K562 (cell line): Measurements from ENCODE around the gene RPRML. TPM values are rescaled to one million over a fixed set of nuclear protein-coding genes. Genes with fewer than 3 reads are reported as not detected.

ENCODE experiments used
- ETS1 ChIP-seq: conservative IDR thresholded peaks from 2 replicates; pipeline ENCODE4 v1.6.1; 2011; ENCODE audit warnings: low read depth, mild to moderate bottlenecking, low read length; ENCODE audit not compliant: control insufficient read depth
- ZZZ3 ChIP-seq: fragments of 450-650 bp; IDR thresholded peaks from 2 replicates; pipeline ENCODE4 v1.6.1; 2016; ENCODE audit warnings: antibody characterized with exemption, mild to moderate bottlenecking, moderate library complexity
- polyA plus RNA-seq, 8 experiments: library from polyadenylated mRNA; depleted of rRNA in 4 of 8; stranded (reverse) in 5 of 8; unstranded in 3 of 8; fragments of >200 nt; fragmentation: Nextera tagmentation in 2 of 8; fragmentation: Illumina TruSeq in 1 of 8; extraction: Ambion mirVana in 2 of 8; extraction: Trizol in 1 of 8; gene quantifications; 2 replicates each; pipeline versions ENCODE4 v1.2.1 to v1.2.3, GENCODE V29; 2011 to 2014; ENCODE audit warnings: inconsistent platforms in 1 of 8, missing spikeins in 1 of 8
- total RNA-seq, 7 experiments: library from RNA; depleted of rRNA in 6 of 7; stranded (reverse); fragments of >200 nt in 6 of 7; fragmentation: Illumina TruSeq in 2 of 7; extraction: Trizol in 2 of 7; gene quantifications; 2 replicates each; pipeline versions ENCODE4 v1.2.1 to v1.2.3, GENCODE V29; 2011 to 2021; ENCODE audit warnings: low replicate concordance in 1 of 7
- TF ChIP-seq, protein P1 (sequence below): IDR thresholded peaks from 2 replicates; pipeline ENCODE4 v1.6.1; 2011; ENCODE audit warnings: borderline replicate concordance, low read depth, mild to moderate bottlenecking, moderate library complexity, low read length; ENCODE audit not compliant: insufficient read depth, poor library complexity, severe bottlenecking
- TF ChIP-seq, protein P2 (sequence below): fragments of 250-450 bp; sonication (Bioruptor Pico); IDR thresholded peaks from 2 replicates; pipeline ENCODE4 v1.4.0; 2020; ENCODE audit warnings: borderline replicate concordance

The RPRML gene
- total and polyA plus RNA-seq, 9 of the 15 experiments (the other 6 are each of a cell fraction or from before 2014, with no cell fraction given): not detected

- TF ChIP-seq ETS1: peak; percentile 55; the same call in 1 of the 2 replicates
- no peak for TF ChIP-seq ZZZ3
- TF ChIP-seq, protein P1, sequence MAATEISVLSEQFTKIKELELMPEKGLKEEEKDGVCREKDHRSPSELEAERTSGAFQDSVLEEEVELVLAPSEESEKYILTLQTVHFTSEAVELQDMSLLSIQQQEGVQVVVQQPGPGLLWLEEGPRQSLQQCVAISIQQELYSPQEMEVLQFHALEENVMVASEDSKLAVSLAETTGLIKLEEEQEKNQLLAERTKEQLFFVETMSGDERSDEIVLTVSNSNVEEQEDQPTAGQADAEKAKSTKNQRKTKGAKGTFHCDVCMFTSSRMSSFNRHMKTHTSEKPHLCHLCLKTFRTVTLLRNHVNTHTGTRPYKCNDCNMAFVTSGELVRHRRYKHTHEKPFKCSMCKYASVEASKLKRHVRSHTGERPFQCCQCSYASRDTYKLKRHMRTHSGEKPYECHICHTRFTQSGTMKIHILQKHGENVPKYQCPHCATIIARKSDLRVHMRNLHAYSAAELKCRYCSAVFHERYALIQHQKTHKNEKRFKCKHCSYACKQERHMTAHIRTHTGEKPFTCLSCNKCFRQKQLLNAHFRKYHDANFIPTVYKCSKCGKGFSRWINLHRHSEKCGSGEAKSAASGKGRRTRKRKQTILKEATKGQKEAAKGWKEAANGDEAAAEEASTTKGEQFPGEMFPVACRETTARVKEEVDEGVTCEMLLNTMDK: peak; percentile 47
- TF ChIP-seq, protein P2, sequence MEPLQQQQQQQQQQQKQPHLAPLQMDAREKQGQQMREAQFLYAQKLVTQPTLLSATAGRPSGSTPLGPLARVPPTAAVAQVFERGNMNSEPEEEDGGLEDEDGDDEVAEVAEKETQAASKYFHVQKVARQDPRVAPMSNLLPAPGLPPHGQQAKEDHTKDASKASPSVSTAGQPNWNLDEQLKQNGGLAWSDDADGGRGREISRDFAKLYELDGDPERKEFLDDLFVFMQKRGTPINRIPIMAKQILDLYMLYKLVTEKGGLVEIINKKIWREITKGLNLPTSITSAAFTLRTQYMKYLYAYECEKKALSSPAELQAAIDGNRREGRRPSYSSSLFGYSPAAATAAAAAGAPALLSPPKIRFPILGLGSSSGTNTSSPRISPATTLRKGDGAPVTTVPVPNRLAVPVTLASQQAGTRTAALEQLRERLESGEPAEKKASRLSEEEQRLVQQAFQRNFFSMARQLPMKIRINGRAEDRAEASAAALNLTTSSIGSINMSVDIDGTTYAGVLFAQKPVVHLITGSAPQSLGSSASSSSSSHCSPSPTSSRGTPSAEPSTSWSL (CRISPR knock-in tag): no peak
Observed at GRCh38 chr17:46977348-46977747, 1.7 kb downstream of the RPRML start (continued).
